ENCODE measurements around the gene CLEC16A. TPM values are rescaled to one million over a fixed set of nuclear protein-coding genes. Genes with fewer than 3 reads are reported as not detected.

CLEC16A gene
- total RNA-seq, 3 donors from 2014 or later, result 20.0 to 35.3 (median 33.1) TPM

- no peaks in the 10 kb centered on the region for H3K27me3 ChIP-seq
- H3K27ac ChIP-seq, result no peak overlapping the region
- no peak overlapping the region for H3K4me3 ChIP-seq
- H3K9me3 ChIP-seq, result no peaks in the 10 kb centered on the region
- intact Hi-C loops (cut with DNase I; ENCODE audit: low total_unique reads), result no loop called here
- TF ChIP-seq POLR2A (IDR thresholded peaks at IDR 0.05) (no peak), POLR2AphosphoS5 (IDR thresholded peaks at IDR 0.05) (no peak), CTCF (IDR thresholded peaks at IDR 0.05) (no peak)
- H3K4me1 ChIP-seq, result no peaks in the 10 kb centered on the region
- DNase-seq (ENCODE audit: low spot score in 2 of 2), result no peak
- no peaks in the 10 kb centered on the region for H3K36me3 ChIP-seq
Observed at GRCh38 chr16:11082108-11082859, 137.9 kb downstream of the CLEC16A start.

- TF ChIP-seq POLR2A (IDR thresholded peaks at IDR 0.05) (no peak), CTCF (IDR thresholded peaks at IDR 0.05) (no peak), POLR2AphosphoS5 (IDR thresholded peaks at IDR 0.05) (no peak)
- Histone ChIP-seq H3K4me3 (no peak overlapping the region), H3K4me1 (no peaks in the 10 kb centered on the region), H3K9me3 (no peaks in the 10 kb centered on the region), H3K36me3 (no peaks in the 10 kb centered on the region), H3K27me3 (no peaks in the 10 kb centered on the region), H3K27ac (no peak overlapping the region)
- intact Hi-C loops (cut with DNase I; ENCODE audit: low total_unique reads), result no loop called here
- no peak for DNase-seq (ENCODE audit: low spot score in 2 of 2)
Observed at GRCh38 chr16:11082860-11083388, 138.6 kb downstream of the CLEC16A start.

- H3K4me3 ChIP-seq, result no peak overlapping the region
- TF ChIP-seq CTCF (IDR thresholded peaks at IDR 0.05) (no peak), POLR2A (IDR thresholded peaks at IDR 0.05) (no peak), POLR2AphosphoS5 (IDR thresholded peaks at IDR 0.05) (no peak)
- peak overlapping the region in 1 of 2 donors; percentile 2 for H3K27ac ChIP-seq
- H3K9me3 ChIP-seq, result no peaks in the 10 kb centered on the region
- no peaks in the 10 kb centered on the region for H3K36me3 ChIP-seq
- intact Hi-C loops (cut with DNase I; ENCODE audit: low total_unique reads), result no loop called here
- H3K4me1 ChIP-seq, result no peaks in the 10 kb centered on the region
- no peaks in the 10 kb centered on the region for H3K27me3 ChIP-seq
- DNase-seq (ENCODE audit: low spot score in 2 of 2), result no peak
Observed at GRCh38 chr16:11084484-11084875, 140.1 kb downstream of the CLEC16A start.

- H3K4me1 ChIP-seq, result no peaks in the 10 kb centered on the region
- TF ChIP-seq POLR2A (IDR thresholded peaks at IDR 0.05) (no peak), POLR2AphosphoS5 (IDR thresholded peaks at IDR 0.05) (no peak), CTCF (IDR thresholded peaks at IDR 0.05) (no peak)
- H3K36me3 ChIP-seq, result no peaks in the 10 kb centered on the region
- no peaks in the 10 kb centered on the region for H3K9me3 ChIP-seq
- no peak for DNase-seq (ENCODE audit: low spot score in 2 of 2)
- no peaks in the 10 kb centered on the region for H3K27me3 ChIP-seq
- peak overlapping the region in 1 of 2 donors; percentile 2 for H3K27ac ChIP-seq
- no peak overlapping the region for H3K4me3 ChIP-seq
- intact Hi-C loops (cut with DNase I; ENCODE audit: low total_unique reads), result no loop called here
Observed at GRCh38 chr16:11084876-11085485, 140.6 kb downstream of the CLEC16A start.

GRCh38 chr16:11085916-11086315 lies 141.6 kb downstream of the CLEC16A start:
- intact Hi-C loops (cut with DNase I; ENCODE audit: low total_unique reads), result no loop called here
- Histone ChIP-seq H3K4me3 (no peak overlapping the region), H3K27me3 (no peaks in the 10 kb centered on the region), H3K9me3 (no peaks in the 10 kb centered on the region), H3K36me3 (no peaks in the 10 kb centered on the region), H3K4me1 (no peaks in the 10 kb centered on the region), H3K27ac (no peak overlapping the region)
- TF ChIP-seq POLR2AphosphoS5 (IDR thresholded peaks at IDR 0.05) (no peak), CTCF (IDR thresholded peaks at IDR 0.05) (no peak), POLR2A (IDR thresholded peaks at IDR 0.05) (no peak)
- no peak for DNase-seq (ENCODE audit: low spot score in 2 of 2)

Data from breast epithelium (tissue), 4 donors.